Epidermal melanocyte (primary cell): ENCODE measurements around the gene SPIRE1.

ENCODE experiments used
- DNase-seq: peaks from one replicate; pipeline ENCODE4 v3.0.0; 2011; ENCODE audit warnings: low spot score; ENCODE audit not compliant: insufficient read length

Gene SPIRE1

DNA sequence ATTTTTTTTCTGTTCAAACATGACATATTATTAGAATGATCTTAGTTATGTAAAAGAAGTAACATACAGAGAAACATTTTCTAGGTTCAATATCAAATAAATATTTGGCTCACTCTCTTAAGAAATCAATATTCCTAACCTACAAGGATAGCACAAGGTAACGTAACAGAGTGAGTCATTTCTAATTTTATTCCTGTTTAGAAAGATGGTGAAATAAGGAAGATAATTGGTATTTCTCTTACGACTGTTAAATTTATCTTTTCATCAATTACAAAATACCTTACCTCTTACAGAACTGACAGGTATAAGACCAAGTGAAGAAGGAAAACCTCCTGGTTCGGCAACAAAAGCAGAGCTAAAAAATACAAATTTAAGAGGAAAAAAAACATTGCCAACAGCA is 205.1 kb downstream of the SPIRE1 start:
- DNase-seq, result no peak

- DNase-seq, result no peak
These were observed 206.5 kb downstream of the SPIRE1 start for GRCh38 chr18:12451428-12451827.

DNA sequence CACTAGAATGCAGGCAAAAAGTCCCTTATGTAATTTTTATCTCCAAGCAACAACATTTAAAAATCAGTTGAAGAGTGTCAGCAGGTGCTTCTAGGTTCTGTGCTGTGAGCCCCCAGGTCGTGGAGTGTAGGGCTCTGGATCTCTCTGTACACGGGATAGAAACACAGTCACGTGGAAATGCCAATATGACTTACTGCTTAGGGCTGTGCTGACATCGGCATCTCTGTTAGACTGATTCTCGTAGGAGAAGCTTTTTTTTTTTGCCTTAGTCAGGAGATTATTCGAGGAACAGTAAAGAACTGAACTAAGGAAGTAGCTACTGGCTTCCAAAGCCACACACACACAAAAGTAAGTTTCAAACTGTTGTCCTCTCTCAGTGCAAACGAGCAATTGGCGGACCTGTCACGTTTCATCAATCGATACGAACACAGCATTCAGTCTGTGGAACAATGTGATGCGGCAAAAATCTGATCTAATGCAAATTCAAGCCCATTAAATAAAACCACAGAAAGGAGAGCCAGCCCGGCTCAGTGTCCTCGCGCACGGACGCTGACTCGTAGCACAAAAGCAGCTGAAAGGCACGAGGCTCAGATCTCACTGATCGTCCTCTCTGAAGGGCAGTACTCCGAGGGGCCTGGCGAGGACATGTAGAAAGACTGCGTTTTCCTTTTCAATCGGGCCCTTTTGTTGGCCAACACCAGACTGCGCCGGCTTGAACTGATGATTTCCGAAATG is 208.7 kb downstream of the SPIRE1 start:
- no peak for DNase-seq

GRCh38 chr18:12445554-12445953 is 212.4 kb downstream of the SPIRE1 start:
- DNase-seq, result no peak

- no peak for DNase-seq
These were observed 214.4 kb downstream of the SPIRE1 start for GRCh38 chr18:12443551-12443950.

DNA sequence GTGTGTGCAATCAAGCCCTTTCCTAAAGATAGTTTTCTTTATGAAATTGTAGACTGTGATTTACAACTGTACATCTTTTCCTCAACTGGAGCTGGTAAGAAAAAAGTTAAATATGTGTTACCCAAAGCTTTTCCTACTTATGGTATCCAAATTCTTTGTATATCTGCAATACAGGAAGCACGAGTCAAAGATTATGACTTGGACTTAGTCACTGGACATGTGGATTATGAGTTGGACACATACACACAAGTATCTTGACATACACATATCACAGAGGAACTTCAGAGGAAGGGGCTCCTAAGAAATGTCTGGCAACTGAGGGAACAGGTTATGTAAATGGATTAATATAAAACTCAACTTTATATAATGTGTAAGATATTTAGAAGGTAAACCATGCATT is 215.0 kb downstream of the SPIRE1 start:
- no peak for DNase-seq

DNA sequence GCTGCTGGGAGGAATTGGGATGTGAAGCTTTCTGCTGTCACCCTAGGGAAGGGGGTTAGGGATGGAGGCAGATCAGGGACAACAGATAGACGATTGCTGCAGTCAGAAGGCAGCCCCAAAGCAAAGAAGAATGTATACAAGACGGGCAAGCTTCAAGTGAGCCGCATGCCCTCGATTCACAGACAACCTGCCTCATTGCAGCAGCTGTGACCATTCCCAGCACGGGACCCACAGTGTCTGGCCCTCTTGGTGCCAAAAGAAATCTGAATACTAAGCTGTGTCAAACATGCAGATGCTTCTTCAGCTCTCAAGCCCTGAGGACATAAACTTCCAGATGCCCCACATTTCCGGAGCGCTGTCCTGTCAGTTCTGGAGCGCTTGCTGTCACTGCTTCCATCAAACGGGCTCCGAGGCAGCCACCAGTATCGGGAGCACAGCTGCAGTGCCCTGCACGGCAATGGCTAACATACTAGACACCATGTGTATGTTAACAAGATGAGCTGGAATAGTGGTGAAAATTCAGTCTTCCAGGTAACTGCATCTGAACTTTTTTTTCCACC is 216.4 kb downstream of the SPIRE1 start:
- DNase-seq, result no peak

- no peak for DNase-seq
These were observed 219.7 kb downstream of the SPIRE1 start for GRCh38 chr18:12438257-12438656.

- DNase-seq, result no peak
These were observed 222.0 kb downstream of the SPIRE1 start for GRCh38 chr18:12435867-12436266.

DNA sequence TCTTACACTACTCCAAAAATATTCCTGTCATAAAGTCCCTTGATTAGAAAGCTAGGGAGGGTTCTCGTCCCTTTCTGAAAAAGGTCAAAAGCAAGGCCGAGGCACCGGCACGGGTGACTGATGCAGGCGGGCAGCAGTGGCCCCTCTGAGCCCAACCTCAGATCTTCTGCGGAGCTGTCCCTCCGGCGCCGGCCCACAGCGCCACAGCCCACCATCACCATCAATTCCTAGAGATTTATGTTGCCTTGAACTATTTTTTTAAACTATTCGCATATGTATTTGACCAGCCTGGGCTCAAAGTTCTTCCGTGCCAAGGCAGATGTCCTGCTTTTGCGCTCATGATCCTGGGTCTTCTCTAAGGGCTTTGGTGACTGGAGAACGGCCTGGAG is 223.4 kb downstream of the SPIRE1 start:
- no peak for DNase-seq

DNA sequence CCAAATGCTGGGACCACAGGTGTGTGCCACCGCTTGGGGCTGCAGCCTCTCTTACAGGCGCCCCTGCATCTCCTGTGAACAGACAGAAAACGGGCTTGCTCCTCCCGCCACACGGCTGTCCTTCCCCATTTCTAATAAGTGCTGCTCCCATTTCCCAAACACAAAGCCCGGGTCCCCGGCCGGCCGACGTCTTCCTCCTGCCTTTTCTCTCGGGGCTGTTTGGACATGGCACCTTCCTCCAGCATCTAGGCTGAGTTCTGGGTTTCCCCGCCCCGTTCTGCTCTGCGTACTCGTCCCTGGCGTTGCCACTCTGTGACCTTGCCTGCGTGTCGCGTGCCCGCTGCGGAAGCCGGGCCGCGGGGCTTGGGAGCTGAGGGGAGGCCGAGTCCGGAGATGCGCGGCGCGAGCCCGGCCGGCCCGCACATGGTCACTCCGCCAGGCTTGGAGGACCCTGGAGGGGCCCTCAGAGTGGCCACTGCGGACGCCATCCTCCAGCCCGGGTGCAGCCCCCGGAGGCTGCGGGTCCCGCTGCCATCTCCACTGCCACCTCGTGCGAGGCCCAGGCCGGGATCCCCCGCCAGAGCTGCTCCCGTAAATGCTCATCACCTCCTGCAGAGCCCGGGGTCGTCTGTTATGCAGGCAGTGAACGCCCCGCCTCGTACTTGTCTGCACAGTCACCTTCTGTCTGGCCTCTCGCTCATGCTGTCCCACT is 223.9 kb downstream of the SPIRE1 start:
- DNase-seq, result no peak

DNA sequence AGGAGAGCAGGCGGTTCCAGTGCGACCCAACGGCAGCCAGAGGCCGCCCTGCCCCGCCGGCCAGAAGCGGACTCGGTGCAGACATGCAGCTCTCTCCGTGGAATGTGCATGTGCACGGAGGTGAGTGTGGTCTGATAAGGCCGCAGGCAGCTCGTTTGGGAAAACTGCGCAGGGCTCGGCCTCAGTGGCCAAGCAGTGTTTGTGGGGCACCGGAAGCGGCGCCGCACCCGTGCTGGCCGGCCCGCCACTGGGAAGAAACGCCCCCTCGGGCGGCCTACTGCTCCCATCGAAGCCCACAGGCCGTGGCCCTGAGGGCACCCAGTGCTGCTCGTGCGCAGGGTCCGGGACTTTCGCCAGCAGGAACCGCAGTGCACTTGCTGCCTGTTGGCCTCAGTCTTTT is 225.0 kb downstream of the SPIRE1 start:
- no peak for DNase-seq

GRCh38 chr18:12432196-12432595 is 225.7 kb downstream of the SPIRE1 start:
- DNase-seq, result no peak

DNA sequence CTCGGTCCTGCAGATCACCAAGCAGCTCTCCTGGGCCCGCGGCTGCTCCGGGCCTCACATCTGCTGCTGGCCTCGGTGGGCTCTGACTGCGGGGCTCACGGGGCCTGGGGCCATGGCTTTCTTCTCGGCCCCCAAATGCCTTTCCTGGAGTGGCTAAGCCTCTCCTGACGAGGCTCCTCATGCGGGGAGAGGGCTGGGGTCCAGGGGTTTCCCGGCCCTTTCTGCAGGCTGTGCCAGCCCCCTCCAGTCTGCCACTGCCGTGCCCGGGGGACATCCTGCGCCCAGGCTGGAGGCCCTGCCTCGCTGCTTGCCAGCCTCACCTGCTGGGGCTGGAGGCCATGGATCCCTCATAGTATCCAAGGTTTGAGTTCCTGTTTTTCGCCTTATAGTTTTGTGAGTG is 226.3 kb downstream of the SPIRE1 start:
- no peak for DNase-seq

DNA sequence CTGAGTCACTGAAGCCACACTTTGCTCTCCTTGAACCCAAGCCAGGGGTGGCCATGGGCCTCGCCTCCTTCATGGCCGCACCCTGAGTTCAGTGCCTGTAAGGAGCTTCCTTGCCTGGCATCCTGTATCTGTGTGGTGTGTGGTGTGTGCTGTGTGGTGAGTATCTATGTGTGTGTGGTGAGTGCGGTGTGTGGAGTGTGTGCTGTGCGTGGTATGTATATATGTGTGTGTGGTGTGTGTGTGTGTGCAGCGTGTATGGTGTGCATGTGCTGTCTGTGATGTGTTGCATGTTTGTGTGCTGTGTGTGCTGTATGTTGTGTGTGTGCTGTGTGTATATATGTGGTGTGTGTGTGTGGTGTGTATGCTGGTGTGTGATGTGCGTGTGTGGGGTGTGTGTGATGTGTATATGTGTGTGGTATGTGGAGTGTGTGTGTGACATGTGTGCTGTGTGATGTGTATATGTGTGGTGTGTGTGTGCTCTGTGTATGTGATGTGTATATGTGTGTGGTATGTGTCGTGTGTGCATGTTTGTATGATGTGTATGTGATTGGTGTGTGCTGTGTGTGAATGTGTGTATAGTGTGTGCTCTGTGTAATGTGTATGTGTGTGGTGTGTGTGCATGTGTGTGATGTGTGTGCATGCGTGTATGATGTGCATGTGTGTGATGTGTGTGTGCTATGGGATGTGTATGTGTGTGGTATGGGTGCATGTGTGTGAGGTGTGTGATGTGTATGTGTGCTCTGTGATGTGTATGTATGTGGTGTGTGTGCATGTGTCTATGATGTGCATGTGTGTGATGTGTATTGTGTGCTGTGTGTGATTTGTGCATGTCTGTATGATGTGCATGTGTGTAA is 227.5 kb downstream of the SPIRE1 start:
- DNase-seq, result no peak

- DNase-seq, result no peak
These were observed 228.4 kb downstream of the SPIRE1 start for GRCh38 chr18:12429556-12429955.

DNA sequence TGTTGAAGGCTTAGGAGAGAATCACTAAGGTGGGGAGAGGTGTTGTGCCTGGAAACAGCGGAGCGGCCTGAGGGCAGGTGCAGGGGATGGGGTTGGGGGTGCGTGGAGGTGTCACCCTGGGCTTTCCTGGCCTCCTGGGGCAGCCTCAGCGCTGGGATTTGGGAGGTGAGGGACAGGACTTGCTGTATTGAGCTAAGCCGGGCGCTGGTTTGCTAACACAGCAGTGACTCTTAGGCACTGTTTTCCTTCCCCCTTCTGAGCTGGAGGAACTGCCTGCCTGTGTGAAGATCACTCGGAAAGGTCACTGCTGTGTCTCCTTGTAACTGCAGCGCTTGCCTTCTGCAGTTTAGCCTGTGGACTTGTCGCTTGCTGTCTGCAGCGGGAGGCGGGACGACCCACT is 229.0 kb downstream of the SPIRE1 start:
- no peak for DNase-seq

- no peak for DNase-seq
These were observed 231.0 kb downstream of the SPIRE1 start for GRCh38 chr18:12426924-12427323.

DNA sequence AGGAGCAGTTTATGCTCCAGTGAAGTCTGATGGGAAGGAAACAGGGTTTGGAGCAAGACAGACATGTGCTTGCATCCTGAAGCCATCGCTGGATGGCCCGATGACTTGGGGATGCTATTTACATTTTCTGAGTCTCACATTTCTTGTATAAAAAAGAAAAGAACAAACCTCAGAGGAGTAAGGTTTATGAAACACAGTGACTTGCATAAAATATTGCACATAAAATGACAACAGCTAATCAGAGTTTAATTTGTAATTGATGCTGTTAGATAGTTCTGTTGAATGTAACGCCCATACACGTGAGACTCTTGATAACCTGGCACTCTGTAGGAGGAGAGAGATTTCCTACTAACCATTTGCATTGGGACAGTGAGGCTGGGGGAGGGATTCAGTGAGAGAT is 233.7 kb downstream of the SPIRE1 start:
- DNase-seq, result no peak

- no peak for DNase-seq
These were observed 234.1 kb downstream of the SPIRE1 start for GRCh38 chr18:12423820-12424219.

GRCh38 chr18:12423393-12423792 is 234.5 kb downstream of the SPIRE1 start:
- no peak for DNase-seq

GRCh38 chr18:12422936-12423335 is 235.0 kb downstream of the SPIRE1 start:
- DNase-seq, result no peak
